HG02678 (cell line): ENCODE measurements around the gene ME3.

Source experiments
- ATAC-seq: cut with Tn5 transposase; IDR thresholded peaks from one replicate; pipeline ENCODE4 v1.9.1; 2021; ENCODE audit warnings: mild to moderate bottlenecking, moderate library complexity; ENCODE audit not compliant: unreplicated experiment

ME3 gene

GRCh38 chr11:86589856-86590589, 82.4 kb downstream of the ME3 start:
- no peak for ATAC-seq

- no peak for ATAC-seq
Observed at GRCh38 chr11:86589204-86589603, 83.2 kb downstream of the ME3 start.

GRCh38 chr11:86588566-86589090, 83.8 kb downstream of the ME3 start:
- no peak for ATAC-seq

GRCh38 chr11:86587264-86588193, 84.9 kb downstream of the ME3 start:
- no peak for ATAC-seq

- ATAC-seq, result no peak
Observed at GRCh38 chr11:86586307-86586706, 86.1 kb downstream of the ME3 start.

GRCh38 chr11:86582898-86583297, 89.5 kb downstream of the ME3 start:
- ATAC-seq, result no peak

- ATAC-seq, result no peak
Observed at GRCh38 chr11:86580535-86580934, 91.9 kb downstream of the ME3 start.

GRCh38 chr11:86579406-86579731, 93.0 kb downstream of the ME3 start:
- ATAC-seq, result no peak

GRCh38 chr11:86578727-86579405, 93.5 kb downstream of the ME3 start:
- no peak for ATAC-seq

- no peak for ATAC-seq
Observed at GRCh38 chr11:86577644-86578636, 94.5 kb downstream of the ME3 start.

- no peak for ATAC-seq
Observed at GRCh38 chr11:86576946-86577624, 95.3 kb downstream of the ME3 start.

- ATAC-seq, result no peak
Observed at GRCh38 chr11:86575927-86576326, 96.5 kb downstream of the ME3 start.

GRCh38 chr11:86575208-86575855, 97.1 kb downstream of the ME3 start:
- no peak for ATAC-seq

GRCh38 chr11:86574493-86575207, 97.8 kb downstream of the ME3 start:
- ATAC-seq, result no peak

- no peak for ATAC-seq
Observed at GRCh38 chr11:86571273-86571948, 101.0 kb downstream of the ME3 start.

GRCh38 chr11:86570451-86570850, 102.0 kb downstream of the ME3 start:
- no peak for ATAC-seq

- no peak for ATAC-seq
Observed at GRCh38 chr11:86570020-86570419, 102.4 kb downstream of the ME3 start.

- ATAC-seq, result no peak
Observed at GRCh38 chr11:86569109-86569508, 103.3 kb downstream of the ME3 start.
